ENCODE data around the gene PRPS1. TPM values are rescaled to one million over a fixed set of nuclear protein-coding genes. Genes with fewer than 3 reads are reported as not detected.
A peak's percentile ranks its signal among the peaks of the same experiment; 100 is the strongest.

PRPS1 gene
- total RNA-seq, 1 donor from 2014 or later: 19.9 TPM

DNA sequence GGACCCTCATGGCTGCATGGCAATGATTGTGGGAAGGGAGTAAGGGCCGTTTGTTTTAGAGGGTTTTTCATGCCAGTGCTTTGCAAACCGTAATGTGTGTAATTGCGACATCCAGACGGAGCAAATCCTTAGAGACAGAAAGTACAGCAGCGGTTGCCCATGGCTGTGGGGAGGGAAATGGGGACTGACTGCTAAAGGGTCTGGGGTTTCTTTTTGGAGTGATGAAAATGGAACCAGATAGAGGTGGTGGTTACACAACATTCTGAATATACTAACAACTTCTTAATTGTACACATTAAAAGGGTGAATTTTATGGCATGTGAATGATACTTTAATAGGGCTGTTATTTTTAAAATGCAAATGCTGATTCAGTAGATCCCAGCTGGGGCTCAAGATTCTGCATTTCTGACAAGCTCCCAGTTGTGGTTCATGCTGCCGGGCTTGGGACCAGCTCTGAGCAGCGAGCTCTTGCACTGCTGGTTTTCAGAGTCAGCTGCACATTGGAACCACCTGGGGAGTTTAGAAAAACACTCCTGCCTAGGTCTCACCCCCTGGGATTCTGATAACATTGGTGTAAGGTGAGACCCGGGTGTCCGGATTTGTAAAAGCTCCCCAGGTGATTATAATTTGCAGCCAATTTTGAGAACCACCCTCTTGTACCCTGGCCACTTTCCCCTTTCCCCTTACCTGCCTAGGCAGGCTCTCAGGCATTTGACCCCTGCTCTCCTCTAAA is 47.7 kb downstream of the PRPS1 start:
- no peak for DNase-seq (ENCODE audit: extremely low spot score in 2 of 2)
- Histone ChIP-seq H3K9me3 (no peaks in the 10 kb centered on the region), H3K27me3 (no peaks in the 10 kb centered on the region), H3K36me3 (no peaks in the 10 kb centered on the region), H3K27ac (peak overlapping the region; percentile 88), H3K4me1 (peaks cover 53% of the 10 kb centered on the region), H3K4me3 (peak overlapping the region; percentile 56 to 60)
- intact Hi-C loops (cut with DNase I): loop anchor here (2.0 kb wide), 1 partner anchor 41 kb away; no protein-coding TSS in a partner anchor
- TF ChIP-seq POLR2AphosphoS5 (IDR thresholded peaks at IDR 0.05; ENCODE audit: insufficient read depth in 1 of 2, low read depth in 1 of 2) (no peak), POLR2A (IDR thresholded peaks at IDR 0.05) (no peak)
- TF ChIP-seq, protein P1, sequence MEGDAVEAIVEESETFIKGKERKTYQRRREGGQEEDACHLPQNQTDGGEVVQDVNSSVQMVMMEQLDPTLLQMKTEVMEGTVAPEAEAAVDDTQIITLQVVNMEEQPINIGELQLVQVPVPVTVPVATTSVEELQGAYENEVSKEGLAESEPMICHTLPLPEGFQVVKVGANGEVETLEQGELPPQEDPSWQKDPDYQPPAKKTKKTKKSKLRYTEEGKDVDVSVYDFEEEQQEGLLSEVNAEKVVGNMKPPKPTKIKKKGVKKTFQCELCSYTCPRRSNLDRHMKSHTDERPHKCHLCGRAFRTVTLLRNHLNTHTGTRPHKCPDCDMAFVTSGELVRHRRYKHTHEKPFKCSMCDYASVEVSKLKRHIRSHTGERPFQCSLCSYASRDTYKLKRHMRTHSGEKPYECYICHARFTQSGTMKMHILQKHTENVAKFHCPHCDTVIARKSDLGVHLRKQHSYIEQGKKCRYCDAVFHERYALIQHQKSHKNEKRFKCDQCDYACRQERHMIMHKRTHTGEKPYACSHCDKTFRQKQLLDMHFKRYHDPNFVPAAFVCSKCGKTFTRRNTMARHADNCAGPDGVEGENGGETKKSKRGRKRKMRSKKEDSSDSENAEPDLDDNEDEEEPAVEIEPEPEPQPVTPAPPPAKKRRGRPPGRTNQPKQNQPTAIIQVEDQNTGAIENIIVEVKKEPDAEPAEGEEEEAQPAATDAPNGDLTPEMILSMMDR (IDR thresholded peaks at IDR 0.05): no peak

DNA sequence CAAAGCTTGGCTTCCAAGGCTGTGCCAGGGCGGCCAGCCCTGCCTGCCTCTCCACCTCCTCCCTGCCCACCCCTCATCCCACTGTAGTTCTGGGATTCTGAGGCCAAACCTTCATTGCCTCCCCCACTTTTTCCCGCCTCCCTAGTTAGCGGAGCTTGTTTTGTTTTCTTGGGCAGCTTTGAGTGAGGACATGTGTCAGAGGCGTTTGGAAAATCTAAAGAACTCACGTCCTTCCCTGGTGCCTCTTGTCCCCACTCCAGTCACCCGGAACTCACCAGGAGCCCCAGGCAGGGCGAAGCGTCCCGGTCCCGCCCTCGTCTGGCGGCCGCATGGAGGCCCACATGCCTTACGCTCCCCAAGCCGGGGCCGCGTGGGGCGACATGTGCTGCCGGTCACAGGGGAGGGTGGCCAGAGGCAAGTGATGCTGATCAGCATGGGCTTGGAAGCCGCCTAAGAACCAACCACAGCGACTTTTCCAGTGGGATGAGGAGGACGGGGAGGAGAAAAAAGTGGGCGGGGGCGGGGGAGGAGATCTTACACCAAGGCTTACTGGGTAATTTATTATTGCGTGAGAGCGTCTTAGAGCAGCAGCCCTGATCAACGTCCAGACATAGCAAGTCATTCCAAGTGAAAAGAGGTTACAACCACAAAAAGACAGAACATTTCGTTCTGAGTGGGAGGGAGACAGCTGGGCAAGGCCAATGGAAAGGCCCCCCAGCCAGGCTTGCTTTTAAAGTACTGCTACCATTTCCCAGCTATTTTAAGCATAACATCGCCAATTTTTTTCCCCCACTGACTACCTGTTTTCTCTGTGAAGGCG is 48.5 kb downstream of the PRPS1 start:
- peaks cover 53% of the 10 kb centered on the region for H3K4me1 ChIP-seq
- H3K9me3 ChIP-seq: no peaks in the 10 kb centered on the region
- H3K27ac ChIP-seq: peak overlapping the region; percentile 88
- peak in 1 of 2 donors; percentile 95 for DNase-seq (ENCODE audit: extremely low spot score in 2 of 2)
- no peaks in the 10 kb centered on the region for H3K27me3 ChIP-seq
- H3K36me3 ChIP-seq: no peaks in the 10 kb centered on the region
- TF ChIP-seq POLR2AphosphoS5 (IDR thresholded peaks at IDR 0.05; ENCODE audit: insufficient read depth in 1 of 2, low read depth in 1 of 2): peak; percentile 77 to 91
- peak in 1 of 2 donors; percentile 40 for TF ChIP-seq POLR2A (IDR thresholded peaks at IDR 0.05)
- TF ChIP-seq, protein P1 (IDR thresholded peaks at IDR 0.05): no peak
- intact Hi-C loops (cut with DNase I): loop anchor here (2.0 kb wide), 1 partner anchor 40 kb away; no protein-coding TSS in a partner anchor
- peak overlapping the region; percentile 56 to 60 for H3K4me3 ChIP-seq

DNA sequence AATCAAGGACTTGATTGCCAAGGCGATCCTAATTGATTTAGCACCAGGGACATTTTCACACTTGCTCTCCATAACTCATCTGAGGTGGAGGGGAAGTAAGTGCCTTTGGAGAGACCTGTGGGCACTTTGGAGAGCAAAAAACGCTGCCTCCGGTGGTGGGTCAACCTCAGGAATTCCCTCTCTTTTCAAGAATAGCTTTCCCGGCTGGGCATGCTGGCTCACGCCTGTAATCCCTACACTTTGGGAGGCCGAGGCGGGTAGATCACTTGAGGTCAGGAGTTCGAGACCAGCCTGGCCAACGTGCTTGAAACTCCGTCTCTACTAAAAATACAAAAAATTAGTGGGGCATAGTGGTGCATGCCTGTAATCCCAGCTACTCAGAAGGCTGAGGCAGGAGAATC is 49.2 kb downstream of the PRPS1 start:
- DNase-seq (ENCODE audit: extremely low spot score in 2 of 2): no peak
- TF ChIP-seq POLR2A (IDR thresholded peaks at IDR 0.05): no peak
- TF ChIP-seq POLR2AphosphoS5 (IDR thresholded peaks at IDR 0.05; ENCODE audit: insufficient read depth in 1 of 2, low read depth in 1 of 2): no peak
- TF ChIP-seq, protein P1 (IDR thresholded peaks at IDR 0.05): no peak
- H3K27me3 ChIP-seq: no peaks in the 10 kb centered on the region
- intact Hi-C loops (cut with DNase I): loop anchor here (2.0 kb wide), 1 partner anchor 39 kb away; no protein-coding TSS in a partner anchor
- H3K9me3 ChIP-seq: no peaks in the 10 kb centered on the region
- H3K27ac ChIP-seq: peak overlapping the region; percentile 88
- peak overlapping the region; percentile 56 to 60 for H3K4me3 ChIP-seq
- peaks cover 57% of the 10 kb centered on the region for H3K4me1 ChIP-seq
- H3K36me3 ChIP-seq: no peaks in the 10 kb centered on the region

DNA sequence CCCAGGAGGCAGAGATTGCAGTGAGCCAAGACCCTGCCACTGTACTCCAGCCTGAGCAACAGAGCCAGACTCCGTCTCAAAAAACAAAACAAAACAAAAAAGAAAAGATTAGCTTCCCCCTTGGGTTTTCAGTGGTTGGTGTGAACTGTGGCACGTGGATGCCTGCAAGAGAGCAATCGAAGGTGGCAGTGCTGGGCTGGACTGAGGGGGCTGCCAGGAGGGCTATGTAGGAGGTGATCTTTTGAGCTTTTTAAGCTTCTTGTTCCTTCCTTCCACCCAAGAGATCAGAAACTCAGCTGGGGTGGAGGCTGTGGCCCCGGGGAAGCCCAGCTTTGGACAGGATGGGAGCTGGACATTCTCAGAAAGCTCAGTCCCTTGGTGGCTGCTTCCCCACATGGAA is 49.6 kb downstream of the PRPS1 start:
- intact Hi-C loops (cut with DNase I): loop anchor here (2.0 kb wide), 1 partner anchor 39 kb away; no protein-coding TSS in a partner anchor
- no peak for DNase-seq (ENCODE audit: extremely low spot score in 2 of 2)
- Histone ChIP-seq H3K36me3 (no peaks in the 10 kb centered on the region), H3K27ac (peak overlapping the region; percentile 88), H3K4me3 (no peak overlapping the region), H3K9me3 (no peaks in the 10 kb centered on the region), H3K4me1 (peaks cover 61% of the 10 kb centered on the region), H3K27me3 (no peaks in the 10 kb centered on the region)
- TF ChIP-seq POLR2AphosphoS5 (IDR thresholded peaks at IDR 0.05; ENCODE audit: insufficient read depth in 1 of 2, low read depth in 1 of 2) (no peak), POLR2A (IDR thresholded peaks at IDR 0.05) (no peak)
- TF ChIP-seq, protein P1 (IDR thresholded peaks at IDR 0.05): no peak

All from vagina (tissue), 2 donors.